ENCODE data around the gene MRAP2. TPM values are rescaled to one million over a fixed set of nuclear protein-coding genes. Genes with fewer than 3 reads are reported as not detected.

Gene MRAP2
- total RNA-seq = 0.39 TPM in 1 of 2 replicates, not detected in the other

GRCh38 chr6:84033523-84034451 is at the start of gene MRAP2:
Gene MRAP2, plus strand, starts transcription at chr6:84033772. Its CDS starts 21,547 bp downstream, at chr6:84055319.

Other genes with a start within 250 kb of the MRAP2 start
- gene RIPPLY2, start 180.4 kb upstream of the MRAP2 start, total RNA-seq = not detected in 2 replicates
- 2.7 and 7.3 TPM in 2 replicates for gene CYB5R4, start 174.1 kb upstream of the MRAP2 start, total RNA-seq
- 4.0 and 10.2 TPM in 2 replicates for gene CEP162, start 193.9 kb downstream of the MRAP2 start, total RNA-seq